SK-N-SH treated with all-trans-retinoic acid at 6 μM for 48 hours (cell line): ENCODE measurements around the gene DOCK9.

Experiments
- ATAC-seq: fragments of 200-7000 bp; cut with Tn5 transposase; 3 replicates; pipeline ENCODE4 v1.9.1; 2020; ENCODE audit warnings: mild to moderate bottlenecking, moderate library complexity
- ARNTL ChIP-seq: fragments of 450-650 bp; formaldehyde crosslinking; IDR thresholded peaks from 2 replicates; pipeline ENCODE4 v1.5.0; 2020; ENCODE audit warnings: low read depth, mild to moderate bottlenecking, moderate library complexity, borderline replicate concordance
- BACH2 ChIP-seq: fragments of 250-450 bp; sonication (Bioruptor Pico); IDR thresholded peaks from 2 replicates; pipeline ENCODE4 v1.9.0; 2021; ENCODE audit warnings: mild to moderate bottlenecking, borderline replicate concordance
- ISL1 ChIP-seq: fragments of 250-450 bp; sonication (Bioruptor Pico); IDR thresholded peaks from 2 replicates; pipeline ENCODE4 v2.1.2; 2022; ENCODE audit warnings: mild to moderate bottlenecking, moderate library complexity
- OSR1 ChIP-seq: fragments of 250-450 bp; sonication (Bioruptor Pico); IDR thresholded peaks from 2 replicates; pipeline ENCODE4 v1.8.0; 2022; ENCODE audit warnings: moderate library complexity, mild to moderate bottlenecking, inconsistent platforms
- PPARA ChIP-seq: fragments of 250-450 bp; sonication (Bioruptor Pico); IDR thresholded peaks from 2 replicates; pipeline ENCODE4 v1.5.0; 2020; ENCODE audit warnings: mild to moderate bottlenecking, borderline replicate concordance
- RARB ChIP-seq: fragments of 250-450 bp; sonication (Bioruptor Pico); IDR thresholded peaks from 2 replicates; pipeline ENCODE4 v1.8.0; 2021; ENCODE audit warnings: mild to moderate bottlenecking, moderate library complexity
- SNAI2 ChIP-seq: fragments of 250-450 bp; sonication (Bioruptor Pico); IDR thresholded peaks from 2 replicates; pipeline ENCODE4 v1.5.0; 2020; ENCODE audit warnings: mild to moderate bottlenecking, moderate library complexity
- TCF4 ChIP-seq: fragments of 250-450 bp; sonication (Bioruptor Pico); IDR thresholded peaks from 2 replicates; pipeline ENCODE4 v1.8.0; 2021; ENCODE audit warnings: mild to moderate bottlenecking, moderate library complexity, borderline replicate concordance
- TOX ChIP-seq: fragments of 250-450 bp; sonication (Bioruptor Pico); IDR thresholded peaks from 2 replicates; pipeline ENCODE4 v1.8.0; 2021; ENCODE audit warnings: mild to moderate bottlenecking, moderate library complexity, borderline replicate concordance
- ZC3H10 ChIP-seq: fragments of 250-450 bp; sonication (Bioruptor Pico); IDR thresholded peaks from 2 replicates; pipeline ENCODE4 v1.5.1; 2021; ENCODE audit warnings: mild to moderate bottlenecking, moderate library complexity
- ZFP3 ChIP-seq: fragments of 250-450 bp; sonication (Bioruptor Pico); IDR thresholded peaks from 2 replicates; pipeline ENCODE4 v1.5.0; 2020; ENCODE audit warnings: mild to moderate bottlenecking, moderate library complexity
- ZFP30 ChIP-seq: fragments of 450-650 bp; formaldehyde crosslinking; IDR thresholded peaks from 2 replicates; pipeline ENCODE4 v1.5.0; 2022; ENCODE audit warnings: mild to moderate bottlenecking, moderate library complexity
- ZNF565 ChIP-seq: fragments of 450-650 bp; formaldehyde crosslinking; conservative IDR thresholded peaks from 2 replicates; pipeline ENCODE4 v1.5.0; 2020; ENCODE audit warnings: low read depth, mild to moderate bottlenecking, moderate library complexity
- ZNF70 ChIP-seq: fragments of 450-650 bp; formaldehyde crosslinking; IDR thresholded peaks from 2 replicates; pipeline ENCODE4 v1.5.0; 2020; ENCODE audit warnings: mild to moderate bottlenecking, moderate library complexity
- ZNF8 ChIP-seq: fragments of 450-650 bp; formaldehyde crosslinking; IDR thresholded peaks from 2 replicates; pipeline ENCODE4 v1.5.0; 2020; ENCODE audit warnings: mild to moderate bottlenecking, moderate library complexity
- TF ChIP-seq, protein P1 (sequence below): fragments of 250-450 bp; sonication (Bioruptor Pico); IDR thresholded peaks from 2 replicates; pipeline ENCODE4 v1.8.0; 2021; ENCODE audit warnings: low read depth, mild to moderate bottlenecking, moderate library complexity, borderline replicate concordance
- TF ChIP-seq, protein P2 (sequence below): fragments of 250-450 bp; sonication (Bioruptor Pico); IDR thresholded peaks from 2 replicates; pipeline ENCODE4 v1.5.1; 2021; ENCODE audit warnings: mild to moderate bottlenecking, moderate library complexity
- TF ChIP-seq, protein P3 (sequence below): fragments of 250-450 bp; sonication (Bioruptor Pico); IDR thresholded peaks from 2 replicates; pipeline ENCODE4 v1.5.0; 2020; ENCODE audit warnings: mild to moderate bottlenecking, moderate library complexity
- TF ChIP-seq, protein P4 (sequence below): fragments of 250-450 bp; sonication (Bioruptor Pico); IDR thresholded peaks from 2 replicates; pipeline ENCODE4 v1.8.0; 2020; ENCODE audit warnings: mild to moderate bottlenecking, moderate library complexity, borderline replicate concordance

Gene DOCK9

DNA sequence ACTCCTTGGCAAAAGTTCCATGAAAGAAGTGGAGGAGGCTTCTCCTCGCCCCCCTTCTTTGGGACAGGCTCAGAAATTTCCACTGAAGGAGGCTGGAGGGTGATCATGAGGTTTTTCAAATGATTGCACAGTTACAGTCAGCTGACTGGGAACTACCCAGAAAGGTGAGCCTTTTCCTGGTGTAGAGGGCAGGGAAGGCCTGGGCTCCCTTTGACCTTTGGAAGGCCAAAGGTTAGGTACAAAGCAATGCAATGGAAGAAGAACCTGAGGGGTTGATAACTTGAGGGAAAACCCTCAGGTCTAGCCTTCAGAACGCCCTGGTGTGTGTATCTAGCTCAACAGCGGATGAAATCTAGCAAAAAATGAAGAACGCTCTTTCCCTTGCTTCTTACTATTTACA, 175.3 kb downstream of the DOCK9 start:
- TF ChIP-seq RARB (CRISPR knock-in tag) (no peak), ZNF565 (CRISPR knock-in tag) (no peak), ZFP3 (CRISPR knock-in tag) (no peak), BACH2 (CRISPR knock-in tag) (no peak), SNAI2 (CRISPR knock-in tag) (no peak), ZNF70 (CRISPR knock-in tag) (no peak), ZNF8 (CRISPR knock-in tag) (no peak), TCF4 (CRISPR knock-in tag) (no peak), TOX (CRISPR knock-in tag) (no peak), PPARA (CRISPR knock-in tag) (no peak), ARNTL (no peak)
- TF ChIP-seq, protein P1, sequence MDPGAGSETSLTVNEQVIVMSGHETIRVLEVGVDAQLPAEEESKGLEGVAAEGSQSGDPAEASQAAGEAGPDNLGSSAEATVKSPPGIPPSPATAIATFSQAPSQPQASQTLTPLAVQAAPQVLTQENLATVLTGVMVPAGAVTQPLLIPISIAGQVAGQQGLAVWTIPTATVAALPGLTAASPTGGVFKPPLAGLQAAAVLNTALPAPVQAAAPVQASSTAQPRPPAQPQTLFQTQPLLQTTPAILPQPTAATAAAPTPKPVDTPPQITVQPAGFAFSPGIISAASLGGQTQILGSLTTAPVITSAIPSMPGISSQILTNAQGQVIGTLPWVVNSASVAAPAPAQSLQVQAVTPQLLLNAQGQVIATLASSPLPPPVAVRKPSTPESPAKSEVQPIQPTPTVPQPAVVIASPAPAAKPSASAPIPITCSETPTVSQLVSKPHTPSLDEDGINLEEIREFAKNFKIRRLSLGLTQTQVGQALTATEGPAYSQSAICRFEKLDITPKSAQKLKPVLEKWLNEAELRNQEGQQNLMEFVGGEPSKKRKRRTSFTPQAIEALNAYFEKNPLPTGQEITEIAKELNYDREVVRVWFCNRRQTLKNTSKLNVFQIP (CRISPR knock-in tag), result no peak
- TF ChIP-seq, protein P2, sequence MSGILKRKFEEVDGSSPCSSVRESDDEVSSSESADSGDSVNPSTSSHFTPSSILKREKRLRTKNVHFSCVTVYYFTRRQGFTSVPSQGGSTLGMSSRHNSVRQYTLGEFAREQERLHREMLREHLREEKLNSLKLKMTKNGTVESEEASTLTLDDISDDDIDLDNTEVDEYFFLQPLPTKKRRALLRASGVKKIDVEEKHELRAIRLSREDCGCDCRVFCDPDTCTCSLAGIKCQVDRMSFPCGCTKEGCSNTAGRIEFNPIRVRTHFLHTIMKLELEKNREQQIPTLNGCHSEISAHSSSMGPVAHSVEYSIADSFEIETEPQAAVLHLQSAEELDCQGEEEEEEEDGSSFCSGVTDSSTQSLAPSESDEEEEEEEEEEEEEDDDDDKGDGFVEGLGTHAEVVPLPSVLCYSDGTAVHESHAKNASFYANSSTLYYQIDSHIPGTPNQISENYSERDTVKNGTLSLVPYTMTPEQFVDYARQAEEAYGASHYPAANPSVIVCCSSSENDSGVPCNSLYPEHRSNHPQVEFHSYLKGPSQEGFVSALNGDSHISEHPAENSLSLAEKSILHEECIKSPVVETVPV (CRISPR knock-in tag), result no peak
- TF ChIP-seq, protein P3, sequence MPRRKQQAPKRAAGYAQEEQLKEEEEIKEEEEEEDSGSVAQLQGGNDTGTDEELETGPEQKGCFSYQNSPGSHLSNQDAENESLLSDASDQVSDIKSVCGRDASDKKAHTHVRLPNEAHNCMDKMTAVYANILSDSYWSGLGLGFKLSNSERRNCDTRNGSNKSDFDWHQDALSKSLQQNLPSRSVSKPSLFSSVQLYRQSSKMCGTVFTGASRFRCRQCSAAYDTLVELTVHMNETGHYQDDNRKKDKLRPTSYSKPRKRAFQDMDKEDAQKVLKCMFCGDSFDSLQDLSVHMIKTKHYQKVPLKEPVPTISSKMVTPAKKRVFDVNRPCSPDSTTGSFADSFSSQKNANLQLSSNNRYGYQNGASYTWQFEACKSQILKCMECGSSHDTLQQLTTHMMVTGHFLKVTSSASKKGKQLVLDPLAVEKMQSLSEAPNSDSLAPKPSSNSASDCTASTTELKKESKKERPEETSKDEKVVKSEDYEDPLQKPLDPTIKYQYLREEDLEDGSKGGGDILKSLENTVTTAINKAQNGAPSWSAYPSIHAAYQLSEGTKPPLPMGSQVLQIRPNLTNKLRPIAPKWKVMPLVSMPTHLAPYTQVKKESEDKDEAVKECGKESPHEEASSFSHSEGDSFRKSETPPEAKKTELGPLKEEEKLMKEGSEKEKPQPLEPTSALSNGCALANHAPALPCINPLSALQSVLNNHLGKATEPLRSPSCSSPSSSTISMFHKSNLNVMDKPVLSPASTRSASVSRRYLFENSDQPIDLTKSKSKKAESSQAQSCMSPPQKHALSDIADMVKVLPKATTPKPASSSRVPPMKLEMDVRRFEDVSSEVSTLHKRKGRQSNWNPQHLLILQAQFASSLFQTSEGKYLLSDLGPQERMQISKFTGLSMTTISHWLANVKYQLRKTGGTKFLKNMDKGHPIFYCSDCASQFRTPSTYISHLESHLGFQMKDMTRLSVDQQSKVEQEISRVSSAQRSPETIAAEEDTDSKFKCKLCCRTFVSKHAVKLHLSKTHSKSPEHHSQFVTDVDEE (CRISPR knock-in tag), result no peak
- TF ChIP-seq, protein P4, sequence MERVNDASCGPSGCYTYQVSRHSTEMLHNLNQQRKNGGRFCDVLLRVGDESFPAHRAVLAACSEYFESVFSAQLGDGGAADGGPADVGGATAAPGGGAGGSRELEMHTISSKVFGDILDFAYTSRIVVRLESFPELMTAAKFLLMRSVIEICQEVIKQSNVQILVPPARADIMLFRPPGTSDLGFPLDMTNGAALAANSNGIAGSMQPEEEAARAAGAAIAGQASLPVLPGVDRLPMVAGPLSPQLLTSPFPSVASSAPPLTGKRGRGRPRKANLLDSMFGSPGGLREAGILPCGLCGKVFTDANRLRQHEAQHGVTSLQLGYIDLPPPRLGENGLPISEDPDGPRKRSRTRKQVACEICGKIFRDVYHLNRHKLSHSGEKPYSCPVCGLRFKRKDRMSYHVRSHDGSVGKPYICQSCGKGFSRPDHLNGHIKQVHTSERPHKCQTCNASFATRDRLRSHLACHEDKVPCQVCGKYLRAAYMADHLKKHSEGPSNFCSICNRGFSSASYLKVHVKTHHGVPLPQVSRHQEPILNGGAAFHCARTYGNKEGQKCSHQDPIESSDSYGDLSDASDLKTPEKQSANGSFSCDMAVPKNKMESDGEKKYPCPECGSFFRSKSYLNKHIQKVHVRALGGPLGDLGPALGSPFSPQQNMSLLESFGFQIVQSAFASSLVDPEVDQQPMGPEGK, result no peak
- ATAC-seq, result no peak

DNA sequence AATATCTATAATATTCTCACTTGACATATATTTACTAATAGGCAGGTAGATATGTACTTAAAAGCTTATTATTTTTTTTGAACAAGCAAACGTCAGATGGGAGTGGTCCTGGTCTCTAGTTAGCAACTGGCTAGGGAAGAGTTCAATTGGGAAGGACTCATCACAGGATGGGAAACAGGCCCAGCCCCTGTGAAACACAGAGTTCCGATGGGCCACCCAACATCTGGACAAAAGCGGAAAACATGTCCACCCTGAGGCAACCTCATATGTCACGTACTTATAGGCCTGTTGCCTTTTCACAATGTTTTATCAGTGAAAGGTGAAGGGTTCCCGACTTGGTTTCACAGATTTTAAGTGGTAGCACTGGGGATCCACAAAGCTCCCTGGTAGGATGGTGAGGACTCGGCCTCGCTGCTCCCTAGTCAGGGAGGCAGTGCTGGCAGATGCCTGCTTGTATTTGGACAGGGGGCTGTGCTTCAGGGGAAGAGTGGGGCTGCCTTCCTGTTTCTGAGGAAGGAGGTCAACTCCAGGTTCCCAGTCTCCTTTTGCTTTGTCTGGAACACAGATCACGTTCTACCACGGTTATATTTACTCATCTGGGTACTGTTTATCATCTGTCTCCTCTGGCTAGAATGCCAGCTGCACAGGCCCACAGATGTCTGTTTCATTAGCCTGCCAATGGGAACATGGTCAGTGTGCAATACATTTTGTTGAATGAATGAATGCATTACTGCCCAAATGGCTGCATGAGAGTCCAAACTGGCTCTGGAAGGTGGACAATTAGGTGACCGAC, 176.0 kb downstream of the DOCK9 start:
- TF ChIP-seq ZC3H10 (CRISPR knock-in tag), result no peak
- ATAC-seq, result no peak; the same call in 2 of the 3 replicates

DNA sequence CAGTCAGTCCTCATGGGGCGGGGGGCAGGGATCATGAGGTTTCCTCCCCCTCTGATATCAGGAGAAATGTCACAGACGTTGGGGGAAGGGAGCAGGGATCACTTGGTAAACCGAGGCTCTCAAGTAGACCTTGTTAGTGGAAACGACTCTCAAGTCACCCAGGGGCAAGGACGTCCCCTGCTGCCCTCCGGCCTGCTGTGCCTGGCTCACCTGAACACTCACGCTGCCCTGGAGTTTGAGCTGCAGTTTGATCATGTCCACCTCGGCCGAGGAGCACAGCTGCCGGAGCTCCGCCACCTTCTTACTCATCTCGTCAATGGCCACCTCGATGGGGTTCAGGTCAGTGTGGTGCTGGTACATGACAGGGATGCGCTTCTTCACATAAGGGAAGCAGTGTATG, 177.8 kb downstream of the DOCK9 start:
- TF ChIP-seq TCF4 (CRISPR knock-in tag) (no peak), ZC3H10 (CRISPR knock-in tag) (no peak), OSR1 (no peak), ISL1 (CRISPR knock-in tag) (no peak), ARNTL (no peak), ZFP30 (CRISPR knock-in tag) (no peak), ZNF70 (CRISPR knock-in tag) (no peak), ZNF8 (CRISPR knock-in tag) (no peak), PPARA (CRISPR knock-in tag) (no peak)
- TF ChIP-seq, protein P3 (CRISPR knock-in tag), result no peak
- TF ChIP-seq, protein P4, result no peak
- no peak for ATAC-seq
